ENCODE data around the gene GORASP2.

- TF ChIP-seq CTCF (IDR thresholded peaks at IDR 0.05; ENCODE audit: low read depth, low read length) (no peak), POLR2A (IDR thresholded peaks at IDR 0.05; ENCODE audit: extremely low read depth, insufficient read length) (no peak), MAX (IDR thresholded peaks at IDR 0.05; ENCODE audit: low read depth, low read length) (no peak), MYC (IDR thresholded peaks at IDR 0.05; ENCODE audit: low read depth, low read length) (no peak)
Measured at GRCh38 chr2:170944545-170944944, 15.5 kb downstream of the GORASP2 start.
